ENCODE data around the gene RHBDL1.

DNA sequence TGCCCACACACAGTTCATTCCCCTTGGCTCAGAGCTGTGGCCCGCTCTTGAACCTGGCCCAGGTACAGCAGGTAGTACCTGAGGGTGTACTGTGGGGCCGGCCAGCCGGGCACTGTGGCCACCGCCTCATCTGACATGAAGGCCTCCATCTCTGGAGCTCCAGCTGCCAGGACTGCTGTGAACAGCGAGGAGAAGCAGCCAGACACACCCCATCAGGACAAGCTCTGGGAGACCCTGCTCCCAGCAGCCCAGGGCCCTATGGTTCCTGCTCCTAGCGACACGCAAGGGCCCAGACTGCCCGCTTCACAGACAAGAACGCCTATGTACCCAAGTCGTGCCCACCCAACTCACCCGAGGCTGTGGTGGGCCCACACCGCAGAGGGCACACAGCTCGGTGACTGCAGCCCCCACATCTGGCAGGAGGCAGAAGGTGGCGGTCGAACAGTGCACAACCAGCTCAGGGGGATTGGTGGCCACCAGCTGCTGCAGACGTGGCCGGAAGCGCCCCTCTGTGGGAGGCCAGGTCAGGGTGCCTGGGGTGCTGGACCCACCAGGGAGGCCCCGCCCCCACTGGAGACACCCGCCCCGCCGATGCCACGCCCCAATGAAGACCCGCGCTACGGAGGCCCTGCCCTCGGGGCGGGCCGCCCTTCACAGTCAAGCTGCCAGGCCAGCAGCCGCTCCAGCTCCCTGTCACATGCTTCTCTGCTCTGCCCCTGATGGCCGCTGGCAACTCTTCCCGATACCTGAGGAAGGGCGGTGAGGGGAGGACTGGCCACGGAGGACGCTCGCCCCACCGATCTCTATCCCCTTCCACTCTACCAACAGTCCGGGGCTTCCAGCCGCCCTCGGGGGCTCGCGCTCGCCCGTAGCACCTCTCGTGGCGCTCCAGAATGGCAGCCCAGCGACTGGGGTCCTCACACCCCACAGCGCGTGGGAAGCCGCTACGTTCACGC, 3.7 kb downstream of the RHBDL1 start:
- TF ChIP-seq, protein P1, sequence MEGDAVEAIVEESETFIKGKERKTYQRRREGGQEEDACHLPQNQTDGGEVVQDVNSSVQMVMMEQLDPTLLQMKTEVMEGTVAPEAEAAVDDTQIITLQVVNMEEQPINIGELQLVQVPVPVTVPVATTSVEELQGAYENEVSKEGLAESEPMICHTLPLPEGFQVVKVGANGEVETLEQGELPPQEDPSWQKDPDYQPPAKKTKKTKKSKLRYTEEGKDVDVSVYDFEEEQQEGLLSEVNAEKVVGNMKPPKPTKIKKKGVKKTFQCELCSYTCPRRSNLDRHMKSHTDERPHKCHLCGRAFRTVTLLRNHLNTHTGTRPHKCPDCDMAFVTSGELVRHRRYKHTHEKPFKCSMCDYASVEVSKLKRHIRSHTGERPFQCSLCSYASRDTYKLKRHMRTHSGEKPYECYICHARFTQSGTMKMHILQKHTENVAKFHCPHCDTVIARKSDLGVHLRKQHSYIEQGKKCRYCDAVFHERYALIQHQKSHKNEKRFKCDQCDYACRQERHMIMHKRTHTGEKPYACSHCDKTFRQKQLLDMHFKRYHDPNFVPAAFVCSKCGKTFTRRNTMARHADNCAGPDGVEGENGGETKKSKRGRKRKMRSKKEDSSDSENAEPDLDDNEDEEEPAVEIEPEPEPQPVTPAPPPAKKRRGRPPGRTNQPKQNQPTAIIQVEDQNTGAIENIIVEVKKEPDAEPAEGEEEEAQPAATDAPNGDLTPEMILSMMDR (IDR thresholded peaks at IDR 0.05; ENCODE audit: borderline replicate concordance, extremely low read depth, low read length, poor library complexity, severe bottlenecking): no peak
- no peak for TF ChIP-seq EZH2 (IDR thresholded peaks at IDR 0.05; ENCODE audit: borderline replicate concordance, low read depth, low read length, severe bottlenecking)
